Glutamatergic neuron (in vitro differentiated cells): ENCODE results near the gene RPS6KA5. TPM values are rescaled to one million over a fixed set of nuclear protein-coding genes. Genes with fewer than 3 reads are reported as not detected.

ENCODE experiments used
- DNase-seq: peaks from one replicate; pipeline ENCODE4 v3.0.0; 2022
- H3K27ac Mint-ChIP-seq: one replicate; pipeline ENCODE4 v1.8.0; 2020; ENCODE audit warnings: mild to moderate bottlenecking, mixed read lengths, inconsistent platforms; ENCODE audit not compliant: unreplicated experiment
- H3K27me3 Mint-ChIP-seq: one replicate; pipeline ENCODE4 v1.8.0; 2020; ENCODE audit warnings: mild to moderate bottlenecking, moderate library complexity, mixed read lengths, inconsistent platforms; ENCODE audit not compliant: unreplicated experiment
- H3K36me3 Mint-ChIP-seq: one replicate; pipeline ENCODE4 v1.8.0; 2020; ENCODE audit warnings: mild to moderate bottlenecking, mixed read lengths, inconsistent platforms; ENCODE audit not compliant: unreplicated experiment
- H3K4me1 Mint-ChIP-seq: one replicate; pipeline ENCODE4 v1.8.0; 2020; ENCODE audit warnings: mild to moderate bottlenecking, low read depth, mixed read lengths, inconsistent platforms; ENCODE audit not compliant: unreplicated experiment
- H3K4me3 Mint-ChIP-seq: one replicate; pipeline ENCODE4 v1.8.0; 2020; ENCODE audit warnings: mild to moderate bottlenecking, mixed read lengths, inconsistent platforms; ENCODE audit not compliant: unreplicated experiment
- H3K9me3 Mint-ChIP-seq: one replicate; pipeline ENCODE4 v1.8.0; 2020; ENCODE audit warnings: mild to moderate bottlenecking, moderate library complexity, mixed read lengths, inconsistent platforms; ENCODE audit not compliant: unreplicated experiment
- total RNA-seq: library from RNA; stranded (reverse); fragmentation: NEBNext Ultra II Directional; extraction: Animal tissue kit (Norgen Biotek cat#: 25700); gene quantifications from one replicate; pipeline ENCODE4 v1.2.1, GENCODE V29; 2021; ENCODE audit not compliant: unreplicated experiment
- TF ChIP-seq, protein P1 (sequence below): fragments of 200-600 bp; sonication (generic); IDR thresholded peaks from one replicate; pipeline ENCODE4 v1.5.0; 2021; ENCODE audit not compliant: partially characterized antibody, unreplicated experiment

Gene RPS6KA5
- total RNA-seq, 1 donor from 2014 or later: 3.8 TPM

DNA sequence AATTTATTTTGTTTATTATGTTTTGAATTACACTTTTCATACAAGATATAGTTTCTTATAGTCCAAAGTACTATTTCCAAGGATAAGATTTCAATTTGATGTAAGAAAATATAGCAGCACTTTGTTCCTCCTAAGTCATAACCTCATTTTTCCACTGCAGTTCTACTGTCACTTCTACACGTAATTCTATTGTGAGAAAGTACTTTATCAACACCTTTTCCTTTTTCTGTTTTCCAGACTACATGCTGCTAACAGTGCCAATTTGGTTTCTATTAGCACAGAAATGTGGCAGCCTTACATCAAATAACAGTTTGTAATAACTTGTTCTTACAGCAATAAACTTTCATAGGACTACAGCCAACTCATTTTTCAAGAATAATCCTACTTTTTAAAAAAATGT is 45.0 kb downstream of the RPS6KA5 start:
- no peak overlapping the region for H3K27ac Mint-ChIP-seq
- no peaks in the 10 kb centered on the region for H3K27me3 Mint-ChIP-seq
- no peaks in the 10 kb centered on the region for H3K36me3 Mint-ChIP-seq
- DNase-seq: no peak
- TF ChIP-seq, protein P1, sequence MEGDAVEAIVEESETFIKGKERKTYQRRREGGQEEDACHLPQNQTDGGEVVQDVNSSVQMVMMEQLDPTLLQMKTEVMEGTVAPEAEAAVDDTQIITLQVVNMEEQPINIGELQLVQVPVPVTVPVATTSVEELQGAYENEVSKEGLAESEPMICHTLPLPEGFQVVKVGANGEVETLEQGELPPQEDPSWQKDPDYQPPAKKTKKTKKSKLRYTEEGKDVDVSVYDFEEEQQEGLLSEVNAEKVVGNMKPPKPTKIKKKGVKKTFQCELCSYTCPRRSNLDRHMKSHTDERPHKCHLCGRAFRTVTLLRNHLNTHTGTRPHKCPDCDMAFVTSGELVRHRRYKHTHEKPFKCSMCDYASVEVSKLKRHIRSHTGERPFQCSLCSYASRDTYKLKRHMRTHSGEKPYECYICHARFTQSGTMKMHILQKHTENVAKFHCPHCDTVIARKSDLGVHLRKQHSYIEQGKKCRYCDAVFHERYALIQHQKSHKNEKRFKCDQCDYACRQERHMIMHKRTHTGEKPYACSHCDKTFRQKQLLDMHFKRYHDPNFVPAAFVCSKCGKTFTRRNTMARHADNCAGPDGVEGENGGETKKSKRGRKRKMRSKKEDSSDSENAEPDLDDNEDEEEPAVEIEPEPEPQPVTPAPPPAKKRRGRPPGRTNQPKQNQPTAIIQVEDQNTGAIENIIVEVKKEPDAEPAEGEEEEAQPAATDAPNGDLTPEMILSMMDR: no peak
- no peaks in the 10 kb centered on the region for H3K4me1 Mint-ChIP-seq
- H3K4me3 Mint-ChIP-seq: no peak overlapping the region
- H3K9me3 Mint-ChIP-seq: no peaks in the 10 kb centered on the region

DNA sequence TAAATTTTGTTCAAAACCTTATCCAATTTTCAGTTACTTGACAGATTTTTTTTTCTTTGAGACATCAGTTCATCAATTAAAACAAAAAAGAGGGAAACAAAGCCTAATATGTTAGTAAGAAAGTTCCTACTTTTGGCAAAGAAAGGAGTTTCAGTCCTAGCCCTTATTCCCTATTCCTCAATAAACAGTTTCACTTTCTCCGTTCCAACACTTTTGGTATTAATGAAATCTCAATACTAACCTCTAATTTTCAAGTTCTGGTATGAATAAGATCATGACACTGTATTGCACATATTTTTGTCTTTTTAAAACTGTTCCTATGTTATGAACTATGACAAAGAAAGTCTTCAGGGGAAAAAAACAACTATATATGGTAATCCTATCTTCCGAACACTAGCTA is 48.4 kb downstream of the RPS6KA5 start:
- no peaks in the 10 kb centered on the region for H3K9me3 Mint-ChIP-seq
- H3K4me1 Mint-ChIP-seq: no peaks in the 10 kb centered on the region
- no peaks in the 10 kb centered on the region for H3K36me3 Mint-ChIP-seq
- TF ChIP-seq, protein P1: no peak
- DNase-seq: no peak
- no peak overlapping the region for H3K4me3 Mint-ChIP-seq
- H3K27ac Mint-ChIP-seq: no peak overlapping the region
- H3K27me3 Mint-ChIP-seq: no peaks in the 10 kb centered on the region

DNA sequence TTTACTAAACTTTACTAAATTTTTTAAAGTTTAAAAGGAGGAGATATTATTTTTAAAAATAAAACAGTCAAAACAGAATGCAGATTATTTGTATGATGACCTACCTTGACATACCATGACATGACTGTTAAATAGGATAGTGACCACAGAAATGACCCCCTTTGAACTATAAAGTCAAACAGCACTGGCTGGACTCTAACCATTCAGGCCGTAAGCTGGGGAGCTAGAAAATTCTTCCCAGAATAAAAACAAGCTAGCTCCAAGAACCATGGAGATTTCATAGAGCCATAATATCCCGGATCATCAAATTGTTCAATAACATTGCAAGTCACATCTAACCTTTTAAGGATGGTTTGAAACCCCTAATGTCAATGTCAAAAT is 50.3 kb downstream of the RPS6KA5 start:
- TF ChIP-seq, protein P1: no peak
- H3K4me3 Mint-ChIP-seq: no peak overlapping the region
- no peaks in the 10 kb centered on the region for H3K9me3 Mint-ChIP-seq
- H3K27ac Mint-ChIP-seq: no peak overlapping the region
- H3K36me3 Mint-ChIP-seq: no peaks in the 10 kb centered on the region
- no peaks in the 10 kb centered on the region for H3K27me3 Mint-ChIP-seq
- no peak for DNase-seq
- H3K4me1 Mint-ChIP-seq: no peaks in the 10 kb centered on the region

DNA sequence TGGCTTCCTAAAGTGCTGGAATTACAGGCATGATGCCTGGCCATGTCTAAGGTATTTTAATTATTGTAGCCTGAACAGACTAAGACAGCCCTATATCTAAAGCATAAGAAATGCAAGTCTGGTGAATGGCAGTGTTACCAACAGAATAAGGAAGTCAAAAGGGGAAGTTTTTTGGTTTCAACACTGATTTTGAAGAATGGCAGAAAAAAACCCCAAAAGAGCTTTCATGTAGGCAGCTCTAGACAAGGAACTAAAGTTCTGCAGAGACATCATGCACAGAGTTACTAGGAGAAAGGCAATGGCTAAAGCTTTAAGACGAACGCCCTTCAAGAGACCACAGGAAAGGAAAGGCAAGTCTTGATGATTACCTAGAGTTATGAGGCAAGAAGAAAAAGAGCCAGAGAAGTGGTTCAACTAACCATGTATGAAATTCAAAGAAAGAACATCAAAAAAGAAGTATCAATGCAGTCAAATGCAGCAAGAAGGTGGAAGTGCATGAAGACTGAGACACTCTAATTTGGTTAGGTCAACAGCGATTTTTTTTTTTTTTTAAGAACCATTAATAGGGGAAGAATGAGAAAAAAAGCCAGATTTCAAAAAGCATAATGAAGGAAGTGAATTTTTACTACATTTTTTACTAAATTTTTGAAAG is 50.8 kb downstream of the RPS6KA5 start:
- no peak for DNase-seq
- Mint-ChIP-seq H3K4me3 (no peak overlapping the region), H3K27me3 (no peaks in the 10 kb centered on the region), H3K36me3 (no peaks in the 10 kb centered on the region), H3K27ac (no peak overlapping the region), H3K4me1 (no peaks in the 10 kb centered on the region), H3K9me3 (no peaks in the 10 kb centered on the region)
- TF ChIP-seq, protein P1: no peak

DNA sequence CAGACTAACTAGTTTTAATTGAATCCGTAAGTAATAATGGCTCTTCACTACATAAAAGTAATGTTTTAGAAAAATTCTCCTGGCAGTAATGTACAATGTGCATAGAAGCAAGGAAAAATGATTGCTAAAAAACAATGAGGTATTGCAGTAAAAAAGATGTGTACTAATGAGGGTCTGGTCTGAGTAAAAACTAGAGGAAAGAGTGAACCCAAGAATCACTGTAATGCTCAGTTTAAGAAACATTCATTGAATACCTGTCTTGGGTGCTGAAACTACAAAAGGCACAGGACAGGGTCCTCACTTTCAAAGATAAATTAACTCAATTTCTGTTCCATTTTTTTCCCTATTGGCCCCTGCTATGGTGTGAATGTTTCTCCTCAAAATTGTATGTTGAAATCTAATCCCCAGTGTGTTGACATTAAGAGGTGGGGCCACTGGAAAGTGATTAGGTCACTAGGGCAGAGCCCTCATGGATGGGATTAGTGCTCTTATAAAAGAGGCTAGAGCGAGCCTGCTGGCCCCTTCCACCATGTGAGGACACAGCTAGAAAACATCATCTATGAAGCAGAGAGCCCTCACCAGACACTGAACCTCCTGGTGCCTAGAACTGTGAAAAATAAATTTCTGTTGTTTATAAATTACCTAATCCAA is 51.6 kb downstream of the RPS6KA5 start:
- Mint-ChIP-seq H3K36me3 (no peaks in the 10 kb centered on the region), H3K4me1 (no peaks in the 10 kb centered on the region), H3K27me3 (no peaks in the 10 kb centered on the region), H3K9me3 (no peaks in the 10 kb centered on the region), H3K4me3 (no peak overlapping the region), H3K27ac (no peak overlapping the region)
- TF ChIP-seq, protein P1: no peak
- DNase-seq: no peak
